Measurements from ENCODE around the gene FCHSD2. TPM values are rescaled to one million over a fixed set of nuclear protein-coding genes. Genes with fewer than 3 reads are reported as not detected.

The FCHSD2 gene
- total RNA-seq, 3 donors from 2014 or later (not counting 1 experiment from before 2014, with no cell fraction given): 39.4 to 59.1 (median 42.1) TPM

DNA sequence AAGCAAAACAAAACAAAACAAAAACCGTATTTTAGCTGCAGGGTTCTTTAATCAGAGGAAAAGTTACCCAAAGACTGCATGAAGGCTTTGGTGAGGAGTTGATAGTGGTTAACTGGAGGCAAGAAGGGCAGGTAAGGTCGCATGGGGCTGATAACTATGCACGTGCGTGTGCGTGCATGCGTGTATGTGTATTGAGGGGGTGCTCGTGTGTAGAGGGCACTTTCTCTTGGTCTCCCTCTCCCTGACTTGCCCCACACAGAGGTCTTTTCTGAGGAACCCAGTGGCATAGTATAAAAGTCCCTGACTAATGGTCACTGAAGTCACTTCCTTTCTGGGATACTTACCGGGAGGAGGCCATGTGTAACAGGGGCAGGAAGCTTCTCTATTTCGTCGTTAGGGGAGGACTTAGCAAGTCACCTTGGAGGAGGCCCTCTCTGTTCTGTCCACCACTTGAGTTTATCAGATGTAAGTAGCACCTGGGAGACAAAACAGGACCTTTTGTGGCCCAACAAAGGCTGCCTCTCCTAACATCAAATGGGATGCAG lies 20.1 kb upstream of the FCHSD2 start:
- Mint-ChIP-seq H3K36me3 (no peaks in the 10 kb centered on the region), H3K4me1 (no peaks in the 10 kb centered on the region), H3K27me3 (ENCODE audit: low read depth in 2 of 2) (no peaks in the 10 kb centered on the region), H3K9me3 (no peaks in the 10 kb centered on the region), H3K4me3 (no peak overlapping the region), H3K27ac (no peak overlapping the region)
- DNase-seq (no peak), ATAC-seq (no peak)
- H3K4me1 ChIP-seq (ENCODE audit: control insufficient read depth, insufficient read depth, low read length): peaks cover 20% of the 10 kb centered on the region
- 81% methylated on average over 10 of the region's 10 CpGs for WGBS (ENCODE audit: insufficient coverage)
- TF ChIP-seq, protein P1, sequence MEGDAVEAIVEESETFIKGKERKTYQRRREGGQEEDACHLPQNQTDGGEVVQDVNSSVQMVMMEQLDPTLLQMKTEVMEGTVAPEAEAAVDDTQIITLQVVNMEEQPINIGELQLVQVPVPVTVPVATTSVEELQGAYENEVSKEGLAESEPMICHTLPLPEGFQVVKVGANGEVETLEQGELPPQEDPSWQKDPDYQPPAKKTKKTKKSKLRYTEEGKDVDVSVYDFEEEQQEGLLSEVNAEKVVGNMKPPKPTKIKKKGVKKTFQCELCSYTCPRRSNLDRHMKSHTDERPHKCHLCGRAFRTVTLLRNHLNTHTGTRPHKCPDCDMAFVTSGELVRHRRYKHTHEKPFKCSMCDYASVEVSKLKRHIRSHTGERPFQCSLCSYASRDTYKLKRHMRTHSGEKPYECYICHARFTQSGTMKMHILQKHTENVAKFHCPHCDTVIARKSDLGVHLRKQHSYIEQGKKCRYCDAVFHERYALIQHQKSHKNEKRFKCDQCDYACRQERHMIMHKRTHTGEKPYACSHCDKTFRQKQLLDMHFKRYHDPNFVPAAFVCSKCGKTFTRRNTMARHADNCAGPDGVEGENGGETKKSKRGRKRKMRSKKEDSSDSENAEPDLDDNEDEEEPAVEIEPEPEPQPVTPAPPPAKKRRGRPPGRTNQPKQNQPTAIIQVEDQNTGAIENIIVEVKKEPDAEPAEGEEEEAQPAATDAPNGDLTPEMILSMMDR (IDR thresholded peaks at IDR 0.05): no peak
- no peaks in the 10 kb centered on the region for H3K27me3 ChIP-seq (ENCODE audit: control insufficient read depth, insufficient read depth, low read length)
- no peaks in the 10 kb centered on the region for H3K36me3 ChIP-seq (ENCODE audit: control insufficient read depth, insufficient read depth, low read length)
- no peak overlapping the region for H3K4me3 ChIP-seq (ENCODE audit: low read length)
- no peak overlapping the region for H3K27ac ChIP-seq (ENCODE audit: low read length)
- intact Hi-C loops (cut with micrococcal nuclease): no loop called here
- no peaks in the 10 kb centered on the region for H3K9me3 ChIP-seq (ENCODE audit: control insufficient read depth, insufficient read depth, low read length)

DNA sequence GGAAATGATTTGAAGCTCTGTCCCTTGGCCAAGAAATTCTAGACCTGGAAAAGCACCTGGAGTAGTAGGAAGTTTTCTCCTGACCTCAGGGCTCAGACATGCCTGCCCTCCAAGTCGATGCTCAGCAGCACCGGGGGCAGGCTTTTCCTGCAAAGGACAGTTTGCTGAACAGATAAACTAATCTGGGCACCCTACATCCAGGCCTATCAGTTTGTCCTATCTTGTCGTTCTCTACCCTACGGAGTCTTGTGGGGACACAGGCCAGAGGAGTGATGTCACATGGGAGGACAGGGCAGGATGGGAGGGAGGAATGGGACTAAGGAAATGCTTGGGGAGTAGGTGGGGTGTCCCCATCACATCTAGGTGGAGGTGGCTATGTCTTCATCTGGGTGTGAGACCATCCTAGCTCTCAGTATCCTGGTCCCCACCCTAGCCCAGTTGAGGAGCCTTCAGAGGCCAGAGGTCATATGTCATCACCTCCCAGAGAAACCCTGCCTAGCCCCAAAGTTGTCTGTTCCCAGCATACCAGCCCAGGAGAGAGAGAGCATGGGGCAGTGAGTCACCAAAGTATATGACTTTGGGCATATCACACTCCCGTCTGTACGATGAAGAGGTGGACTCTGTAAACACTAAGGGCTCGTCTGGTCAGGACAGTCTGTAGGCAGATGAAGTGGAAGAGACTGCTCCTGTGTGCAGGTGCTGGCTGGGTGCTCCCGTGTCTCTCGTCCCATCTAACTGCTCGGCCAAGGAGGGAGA lies 18.1 kb upstream of the FCHSD2 start:
- DNase-seq (no peak), ATAC-seq (no peak)
- Mint-ChIP-seq H3K4me3 (no peak overlapping the region), H3K27me3 (ENCODE audit: low read depth in 2 of 2) (no peaks in the 10 kb centered on the region), H3K4me1 (peaks cover 2% of the 10 kb centered on the region in 2 donors), H3K27ac (no peak overlapping the region), H3K9me3 (no peaks in the 10 kb centered on the region), H3K36me3 (no peaks in the 10 kb centered on the region)
- intact Hi-C loops (cut with micrococcal nuclease): no loop called here
- TF ChIP-seq, protein P1 (IDR thresholded peaks at IDR 0.05): no peak
- WGBS (ENCODE audit: insufficient coverage): 80% methylated on average over 10 of the region's 10 CpGs
- no peaks in the 10 kb centered on the region for H3K27me3 ChIP-seq (ENCODE audit: control insufficient read depth, insufficient read depth, low read length)
- no peaks in the 10 kb centered on the region for H3K9me3 ChIP-seq (ENCODE audit: control insufficient read depth, insufficient read depth, low read length)
- H3K36me3 ChIP-seq (ENCODE audit: control insufficient read depth, insufficient read depth, low read length): no peaks in the 10 kb centered on the region
- H3K4me3 ChIP-seq (ENCODE audit: low read length): no peak overlapping the region
- no peak overlapping the region for H3K27ac ChIP-seq (ENCODE audit: low read length)
- peaks cover 35% of the 10 kb centered on the region for H3K4me1 ChIP-seq (ENCODE audit: control insufficient read depth, insufficient read depth, low read length)

DNA sequence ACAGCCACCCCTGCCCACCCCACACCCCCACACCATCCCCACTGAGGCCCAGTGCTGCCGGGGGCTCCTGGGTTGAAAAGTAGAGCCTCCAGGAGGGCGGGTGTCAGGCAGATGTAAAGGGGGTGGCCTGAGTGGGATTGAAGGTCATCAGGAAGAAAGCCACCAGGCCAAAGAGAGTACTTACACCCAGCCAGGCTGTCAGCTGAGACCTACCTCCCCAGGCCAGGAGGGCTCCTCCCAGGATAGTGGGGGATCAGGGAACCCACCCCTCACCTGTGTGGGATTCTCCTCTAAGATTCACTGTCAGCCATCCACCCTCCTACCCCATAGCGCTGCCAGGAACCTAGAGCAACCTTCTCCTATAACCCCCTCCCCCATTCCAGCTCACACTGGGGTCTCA lies 17.2 kb upstream of the FCHSD2 start:
- Histone ChIP-seq H3K4me1 (ENCODE audit: control insufficient read depth, insufficient read depth, low read length) (peaks cover 43% of the 10 kb centered on the region), H3K9me3 (ENCODE audit: control insufficient read depth, insufficient read depth, low read length) (no peaks in the 10 kb centered on the region), H3K36me3 (ENCODE audit: control insufficient read depth, insufficient read depth, low read length) (no peaks in the 10 kb centered on the region), H3K4me3 (ENCODE audit: low read length) (no peak overlapping the region), H3K27ac (ENCODE audit: low read length) (peak overlapping the region; percentile 20), H3K27me3 (ENCODE audit: control insufficient read depth, insufficient read depth, low read length) (no peaks in the 10 kb centered on the region)
- DNase-seq (no peak), ATAC-seq (no peak)
- Mint-ChIP-seq H3K4me3 (no peak overlapping the region), H3K9me3 (no peaks in the 10 kb centered on the region), H3K27me3 (ENCODE audit: low read depth in 2 of 2) (no peaks in the 10 kb centered on the region), H3K36me3 (no peaks in the 10 kb centered on the region), H3K4me1 (peaks cover 10 to 11% of the 10 kb centered on the region in 2 donors), H3K27ac (no peak overlapping the region)
- TF ChIP-seq, protein P1 (IDR thresholded peaks at IDR 0.05): no peak
- intact Hi-C loops (cut with micrococcal nuclease): no loop called here
- 100% methylated on average over 2 of the region's 3 CpGs for WGBS (ENCODE audit: insufficient coverage)
